H1 (cell line): ENCODE results near the gene MYL5. TPM values are rescaled to one million over a fixed set of nuclear protein-coding genes. Genes with fewer than 3 reads are reported as not detected.

Experiments used
- BCL11A ChIP-seq, 2 experiments: IDR thresholded peaks; one replicate each; pipeline ENCODE4 v1.6.1; 2011; ENCODE audit warnings: low read depth in 2 of 2, low read length in 2 of 2, mild to moderate bottlenecking in 2 of 2
- CBX5 ChIP-seq: fragments of 300-800, 300-1000 bp; sonication (generic); IDR thresholded peaks from 2 replicates; pipeline ENCODE4 v1.7.1; 2016; ENCODE audit warnings: antibody characterized with exemption, low read length, low read depth
- CBX8 ChIP-seq: fragments of 300-800, 300-1000 bp; sonication (generic); IDR thresholded peaks from 2 replicates; pipeline ENCODE4 v1.7.1; 2016; ENCODE audit warnings: low read depth, low read length, borderline replicate concordance
- CEBPB ChIP-seq: IDR thresholded peaks from 2 replicates; pipeline ENCODE4 v1.6.1; 2012; ENCODE audit warnings: low read depth, low read length
- CHD2 ChIP-seq: IDR thresholded peaks from 2 replicates; pipeline ENCODE4 v1.6.1; 2012; ENCODE audit warnings: low read length, improper control_type of control experiment
- CTBP2 ChIP-seq: IDR thresholded peaks from 2 replicates; pipeline ENCODE4 v1.7.0; 2011; ENCODE audit warnings: borderline replicate concordance, mild to moderate bottlenecking, moderate library complexity, mixed read lengths, low read length; ENCODE audit not compliant: insufficient read depth, insufficient read length
- CTCF ChIP-seq, 3 experiments: IDR thresholded peaks; 1 replicate in 2 of 3; 2 replicates in 1 of 3; pipeline versions ENCODE4 v1.5.1 to v1.6.1; 2011; ENCODE audit warnings: low read length in 3 of 3, mild to moderate bottlenecking in 3 of 3, inconsistent platforms in 2 of 3, low read depth in 1 of 3, moderate library complexity in 1 of 3; ENCODE audit not compliant: insufficient read depth in 1 of 3; ENCODE audit errors: control extremely low read depth in 1 of 3
- EGR1 ChIP-seq: IDR thresholded peaks from 2 replicates; pipeline ENCODE4 v1.6.1; 2011; ENCODE audit warnings: low read depth, low read length, borderline replicate concordance
- GABPA ChIP-seq: IDR thresholded peaks from 2 replicates; pipeline ENCODE4 v1.6.1; 2011; ENCODE audit warnings: mild to moderate bottlenecking, low read length, moderate library complexity, borderline replicate concordance; ENCODE audit not compliant: insufficient read depth
- MAX ChIP-seq: IDR thresholded peaks from 2 replicates; pipeline ENCODE4 v1.6.1; 2012; ENCODE audit warnings: inconsistent platforms
- NRF1 ChIP-seq: IDR thresholded peaks from 2 replicates; pipeline ENCODE4 v1.6.1; 2011; ENCODE audit warnings: mild to moderate bottlenecking, low read depth, low read length, improper control_type of control experiment
- PHF8 ChIP-seq: fragments of 200-600 bp; sonication (generic); conservative IDR thresholded peaks from 2 replicates; pipeline ENCODE4 v1.7.1; 2012; ENCODE audit warnings: low read depth, mild to moderate bottlenecking, inconsistent platforms, low read length, moderate library complexity
- POLR2A ChIP-seq, 2 experiments: IDR thresholded peaks; 1 replicate in 1 of 2; 2 replicates in 1 of 2; pipeline ENCODE4 v1.6.1; 2011; ENCODE audit warnings: low read depth in 2 of 2, low read length in 2 of 2, mild to moderate bottlenecking in 2 of 2; ENCODE audit errors: control extremely low read depth in 1 of 2
- RAD21 ChIP-seq, 2 experiments: IDR thresholded peaks in 1 of 2; conservative IDR thresholded peaks in 1 of 2; 2 replicates each; pipeline ENCODE4 v1.6.1; 2011; ENCODE audit warnings: low read depth in 2 of 2, low read length in 2 of 2, improper control_type of control experiment in 1 of 2, inconsistent platforms in 1 of 2, mild to moderate bottlenecking in 1 of 2, moderate library complexity in 1 of 2
- RBBP5 ChIP-seq: IDR thresholded peaks from 2 replicates; pipeline ENCODE4 v1.7.1; 2012; ENCODE audit warnings: low read depth, mild to moderate bottlenecking, inconsistent platforms, low read length, moderate library complexity, borderline replicate concordance
- SIRT6 ChIP-seq: IDR thresholded peaks from one replicate; pipeline ENCODE4 v1.7.1; 2012; ENCODE audit warnings: low read length, inconsistent platforms
- TAF1 ChIP-seq: IDR thresholded peaks from 2 replicates; pipeline ENCODE4 v1.6.1; 2011; ENCODE audit warnings: mild to moderate bottlenecking, low read depth, low read length
- ZNF274 ChIP-seq: IDR thresholded peaks from 2 replicates; pipeline ENCODE4 v1.7.0; 2012; ENCODE audit warnings: low read length, borderline replicate concordance; ENCODE audit errors: extremely low read depth
- polyA plus RNA-seq, 7 experiments: library from polyadenylated mRNA; depleted of rRNA in 3 of 7; stranded (reverse) in 5 of 7; unstranded in 2 of 7; fragments of >200 nt in 5 of 7; fragments of 200-250 nt in 2 of 7; gene quantifications; 1 replicate in 5 of 7; 2 replicates in 1 of 7; 4 replicates in 1 of 7; pipeline versions ENCODE4 v1.2.1 to v1.2.3, GENCODE V29; 2011 to 2013; ENCODE audit warnings: missing spikeins in 2 of 7, mixed read lengths in 2 of 7
- total RNA-seq: library from RNA; stranded (reverse); fragmentation: NEBNext Ultra II Directional; extraction: Animal tissue kit (Norgen Biotek cat#: 25700); gene quantifications from 2 replicates; pipeline ENCODE4 v1.2.1, GENCODE V29; 2021
- TF ChIP-seq, protein P1 (sequence below): IDR thresholded peaks from 2 replicates; pipeline ENCODE4 v1.6.1; 2011; ENCODE audit warnings: low read depth, mild to moderate bottlenecking, low read length; ENCODE audit not compliant: insufficient read depth

Gene MYL5
- total and polyA plus RNA-seq, 2 of the 8 experiments (the other 6 are each of a cell fraction or from before 2014, with no cell fraction given), result 5.7 to 6.8 TPM

DNA sequence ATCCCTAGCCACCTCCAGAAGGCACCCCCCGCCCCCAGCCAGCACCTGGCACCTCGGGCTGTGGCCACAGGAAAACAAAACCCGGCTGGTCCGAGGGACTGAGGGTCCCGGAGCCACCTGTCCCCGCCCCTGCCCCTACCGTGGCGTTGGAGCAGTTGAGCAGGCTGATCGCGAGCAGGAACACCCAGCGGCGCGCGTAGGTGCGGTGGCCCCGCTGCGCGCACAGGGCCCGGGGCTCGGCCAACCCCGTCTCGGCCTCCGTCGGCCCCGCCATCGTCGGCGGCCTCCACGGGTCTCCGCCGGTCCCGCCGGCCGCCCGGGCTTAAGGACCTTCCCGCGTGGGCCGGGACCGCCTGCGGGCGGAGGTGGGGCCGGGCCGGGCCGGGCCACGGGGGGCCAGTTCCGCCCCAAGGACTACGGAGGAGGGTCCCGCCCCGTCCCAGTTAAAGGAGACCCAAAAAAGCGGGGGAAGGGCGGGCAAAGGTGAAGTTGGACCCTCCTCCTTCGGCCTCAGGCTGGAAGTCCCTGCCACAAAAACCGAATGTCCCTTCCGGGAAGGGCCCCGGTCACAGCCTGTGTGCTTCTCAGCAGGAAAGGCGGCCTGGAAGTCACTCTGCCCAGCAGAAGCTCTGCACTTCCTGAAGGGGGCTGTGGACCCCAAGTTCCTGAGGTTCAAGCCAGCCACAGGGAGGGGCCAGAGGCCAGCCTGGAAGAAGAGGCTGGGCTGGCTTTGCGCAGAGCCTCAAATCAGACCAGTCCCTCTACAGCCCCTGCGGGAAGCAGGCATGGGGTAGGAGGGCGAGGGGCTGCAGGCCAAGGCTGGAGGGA, 14.7 kb downstream of the MYL5 start, which contains the start of gene SLC49A3 (continued):
- TF ChIP-seq TAF1 (peak; percentile 58), EGR1 (peak; percentile 45; the same call in 1 of the 2 replicates), CHD2 (no peak), CTCF (IDR thresholded peaks at IDR 0.05; ENCODE audit: control extremely low read depth in 1 of 3, insufficient read depth in 1 of 3, low read depth in 1 of 3, low read length in 3 of 3) (peak in 2 of 3 experiments; percentile 28 to 53; a peak in 3 of 4 replicates), BCL11A (IDR thresholded peaks at IDR 0.05; ENCODE audit: low read depth in 2 of 2, low read length in 2 of 2) (no peak), CTBP2 (no peak), GABPA (0 out of 2 replicates have a peak, but pooled peaks have one; percentile 47), PHF8 (peak; percentile 53; the same call in 1 of the 2 replicates), CEBPB (no peak), RAD21 (IDR thresholded peaks at IDR 0.05 in 1 of 2, conservative IDR thresholded peaks at IDR 0.05 in 1 of 2; ENCODE audit: low read depth in 2 of 2, low read length in 2 of 2) (peak; percentile 36 to 54; a peak in 3 of 4 replicates), SIRT6 (no peak), ZNF274 (no peak), NRF1 (no peak), CBX5 (no peak), MAX (no peak), POLR2A (IDR thresholded peaks at IDR 0.05; ENCODE audit: control extremely low read depth in 1 of 2, low read depth in 2 of 2, low read length in 2 of 2) (peak in 1 of 2 experiments; percentile 42; a peak in 2 of 3 replicates), RBBP5 (peak; percentile 31; the same call in 1 of the 2 replicates), CBX8 (no peak)
- TF ChIP-seq, protein P1, sequence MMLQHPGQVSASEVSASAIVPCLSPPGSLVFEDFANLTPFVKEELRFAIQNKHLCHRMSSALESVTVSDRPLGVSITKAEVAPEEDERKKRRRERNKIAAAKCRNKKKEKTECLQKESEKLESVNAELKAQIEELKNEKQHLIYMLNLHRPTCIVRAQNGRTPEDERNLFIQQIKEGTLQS, result no peak
